Endothelial cell of umbilical vein (primary cell): Measurements from ENCODE around the gene DDX10. TPM values are rescaled to one million over a fixed set of nuclear protein-coding genes. Genes with fewer than 3 reads are reported as not detected.

ENCODE experiments used
- BruUV-seq: library from RNA; stranded (reverse); fragments of 400-500 nt; replicated peaks from 2 replicates; lab custom pipeline; 2021; lab: Mats Ljungman, UMichigan
- CTCF ChIA-PET: fragments of 300-600, 350-600 bp; sonication (Branson Sonifier 250); formaldehyde crosslinking; loops from one replicate; lab custom pipeline; 2021; ENCODE audit warnings: antibody characterized with exemption, inconsistent platforms; lab: Charles Lee
- POLR2A ChIA-PET: fragments of 300-600, 350-600 bp; sonication (Branson Sonifier 250); formaldehyde crosslinking; loops from one replicate; lab custom pipeline; 2021; ENCODE audit warnings: antibody characterized with exemption, inconsistent platforms; lab: Charles Lee
- DNase-seq: peaks from one replicate; pipeline ENCODE4 v3.0.0-alpha.2; 2011; ENCODE audit warnings: low read depth, low spot score
- FAIRE-seq: peaks from 2 replicates; lab custom pipeline; 2011; peaks lifted over from hg19 to GRCh38; lab: Jason Lieb, UNC
- H2AFZ ChIP-seq: 2 replicates; pipeline ENCODE4 v1.6.0; 2012; ENCODE audit warnings: low read depth, low read length, control low read depth, inconsistent platforms
- H3K27ac ChIP-seq: 2 replicates; pipeline ENCODE4 v1.5.1; 2011; ENCODE audit warnings: low read depth, mild to moderate bottlenecking, control low read depth, low read length, moderate library complexity; ENCODE audit not compliant: insufficient read depth
- H3K27me3 ChIP-seq, 2 experiments: 2 replicates each; pipeline versions ENCODE4 v1.6.0 to v1.6.1; 2011; ENCODE audit warnings: low read length in 2 of 2, mixed read lengths in 1 of 2; ENCODE audit not compliant: control insufficient read depth in 2 of 2, insufficient read depth in 2 of 2
- H3K36me3 ChIP-seq, 2 experiments: 2 replicates in 1 of 2; 3 replicates in 1 of 2; pipeline ENCODE4 v1.5.1; 2011; ENCODE audit warnings: low read length in 2 of 2, mild to moderate bottlenecking in 1 of 2, moderate library complexity in 1 of 2; ENCODE audit not compliant: control insufficient read depth in 2 of 2, insufficient read depth in 2 of 2; ENCODE audit errors: extremely low read depth in 1 of 2
- H3K4me1 ChIP-seq: 3 replicates; pipeline ENCODE4 v1.5.1; 2011; ENCODE audit warnings: mild to moderate bottlenecking, low read length; ENCODE audit not compliant: control insufficient read depth, insufficient read depth; ENCODE audit errors: extremely low read depth
- H3K4me2 ChIP-seq: 2 replicates; pipeline ENCODE4 v1.6.1; 2011; ENCODE audit warnings: low read length, control low read depth, mixed read lengths; ENCODE audit not compliant: insufficient read depth
- H3K4me3 ChIP-seq, 3 experiments: fragments of 200-600 bp in 1 of 3; sonication (generic), shearing (Covaris generic) in 1 of 3; replicated peaks in 1 of 3; 2 replicates each; pipeline ENCODE4 v1.5.1; 2011 to 2016; ENCODE audit warnings: control low read depth in 3 of 3, low read length in 3 of 3, mild to moderate bottlenecking in 2 of 3, inconsistent platforms in 1 of 3, low read depth in 1 of 3, moderate library complexity in 1 of 3; ENCODE audit not compliant: insufficient read depth in 1 of 3
- H3K79me2 ChIP-seq: 2 replicates; pipeline ENCODE4 v1.6.0; 2012; ENCODE audit warnings: low read length, inconsistent platforms; ENCODE audit not compliant: control insufficient read depth, insufficient read depth
- H3K9ac ChIP-seq: replicated peaks from 2 replicates; pipeline ENCODE3; 2011; ENCODE audit warnings: low read length, control low read depth; ENCODE audit not compliant: insufficient read depth; ENCODE audit errors: extremely low read depth
- H3K9me1 ChIP-seq: replicated peaks from 3 replicates; pipeline ENCODE4 v1.6.0; 2011; ENCODE audit warnings: mild to moderate bottlenecking, low read length; ENCODE audit not compliant: control insufficient read depth, insufficient read depth; ENCODE audit errors: extremely low read depth
- H3K9me3 ChIP-seq: replicated peaks from 2 replicates; pipeline ENCODE4 v1.5.1; 2012; ENCODE audit warnings: low read length, inconsistent platforms; ENCODE audit not compliant: control insufficient read depth, insufficient read depth
- H4K20me1 ChIP-seq: replicated peaks from 2 replicates; pipeline ENCODE3; 2011; ENCODE audit warnings: mild to moderate bottlenecking, low read length; ENCODE audit not compliant: control insufficient read depth, insufficient read depth; ENCODE audit errors: extremely low read depth
- FOS ChIP-seq: IDR thresholded peaks from 2 replicates; pipeline ENCODE4 v1.6.1; 2011; ENCODE audit warnings: mild to moderate bottlenecking, low read length, moderate library complexity, borderline replicate concordance; ENCODE audit not compliant: insufficient read depth
- JUN ChIP-seq: IDR thresholded peaks from 2 replicates; pipeline ENCODE4 v1.6.1; 2011; ENCODE audit warnings: borderline replicate concordance, low read depth; ENCODE audit not compliant: insufficient read length, insufficient read depth
- POLR2A ChIP-seq: IDR thresholded peaks from 2 replicates; pipeline ENCODE4 v1.6.1; 2012; ENCODE audit warnings: low read depth, mild to moderate bottlenecking, control low read depth, low read length
- POLR2AphosphoS5 ChIP-seq: IDR thresholded peaks from 2 replicates; pipeline ENCODE4 v1.6.1; 2012; ENCODE audit warnings: low read depth, mild to moderate bottlenecking, control low read depth, low read length, moderate library complexity; ENCODE audit not compliant: insufficient read depth
- dilution Hi-C: fragments of 300-500 bp; cut with MboI; formaldehyde crosslinking; loops from one replicate; pipeline ENCODE4 v1.15.0; 2019; ENCODE audit warnings: low sequenced_read_pairs; ENCODE audit not compliant: extremely low pct_ligation_motif_present
- intact Hi-C: fragments of 100-400 bp; cut with micrococcal nuclease; formaldehyde crosslinking; loops from one replicate; pipeline ENCODE4 v1.10.0; 2022
- polyA plus RNA-seq, 4 experiments: library from polyadenylated mRNA; depleted of rRNA in 3 of 4; stranded (reverse) in 3 of 4; unstranded in 1 of 4; fragments of >200 nt; gene quantifications; 2 replicates each; pipeline versions ENCODE4 v1.2.1 to v1.2.3, GENCODE V29; 2011 to 2012; ENCODE audit warnings: missing spikeins in 1 of 4
- total RNA-seq: library from RNA; stranded (reverse); gene quantifications from 2 replicates; pipeline ENCODE4 v1.2.3, GENCODE V29; 2021
- TF ChIP-seq, protein P1 (sequence below): IDR thresholded peaks from 2 replicates; pipeline ENCODE4 v1.6.1; 2011; ENCODE audit not compliant: insufficient read depth, insufficient read length
- TF ChIP-seq, protein P2 (sequence below), 2 donors: IDR thresholded peaks; 1 replicate in 1 of 2; 2 replicates in 1 of 2; pipeline ENCODE4 v1.5.1; 2011; ENCODE audit warnings: low read length in 2 of 2, mild to moderate bottlenecking in 2 of 2, moderate library complexity in 2 of 2, control low read depth in 1 of 2, inconsistent platforms in 1 of 2, low read depth in 1 of 2; ENCODE audit not compliant: insufficient read depth in 1 of 2; ENCODE audit errors: extremely low read depth in 1 of 2

The DDX10 gene
- total and polyA plus RNA-seq, 2 donors (not counting 3 experiments of a cell fraction or from before 2014, with no cell fraction given): 29.8 to 35.2 TPM

DNA sequence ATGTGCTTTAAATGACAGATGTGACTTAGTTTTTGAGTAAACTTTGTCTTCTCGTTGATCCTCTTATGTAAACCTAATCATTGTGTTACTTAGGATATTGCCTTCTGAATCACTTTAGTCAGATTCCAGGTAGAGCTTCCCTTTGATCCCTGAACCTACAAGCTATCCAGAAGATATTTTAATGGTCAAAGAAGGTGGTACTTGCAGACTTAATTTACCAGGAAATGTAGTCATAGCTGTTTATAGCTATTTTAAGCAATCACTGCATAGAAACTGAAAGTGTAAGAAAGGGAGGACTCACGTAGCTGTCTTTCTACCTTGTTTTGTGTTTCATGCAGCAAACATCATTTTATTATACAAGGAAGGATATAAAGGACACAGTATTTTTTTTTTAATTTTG is 189.5 kb downstream of the DDX10 start:
- Histone ChIP-seq H4K20me1 (no peaks in the 10 kb centered on the region), H3K9ac (peak overlapping the region; percentile 67), H3K27me3 (no peaks in the 10 kb centered on the region), H3K9me3 (no peaks in the 10 kb centered on the region), H3K9me1 (no peaks in the 10 kb centered on the region), H3K4me3 (peak overlapping the region in 2 of 3 experiments; percentile 56 to 71), H2AFZ (no peak overlapping the region), H3K79me2 (peaks cover 1% of the 10 kb centered on the region), H3K27ac (peak overlapping the region; percentile 70), H3K36me3 (no peaks in the 10 kb centered on the region), H3K4me1 (peaks cover 32% of the 10 kb centered on the region), H3K4me2 (peak overlapping the region; percentile 96)
- no TSS peak for BruUV-seq
- FAIRE-seq (no peak), DNase-seq (peak; percentile 71)
- intact Hi-C loops: loop anchor here (2.0 kb wide), 1 partner anchor 16 kb away; no protein-coding TSS in a partner anchor
- peak; percentile 5 for TF ChIP-seq FOS
- TF ChIP-seq POLR2AphosphoS5: no peak
- ChIA-PET POLR2A (no interaction called here), CTCF (interaction anchor here (0.9 to 3.3 kb wide), 15 partner anchors 9 to 843 kb away, joined by 3 to 33 read pairs (median 5); no protein-coding TSS in a partner anchor)
- dilution Hi-C loops: no loop called here

- dilution Hi-C loops: no loop called here
- H3K9me1 ChIP-seq: no peaks in the 10 kb centered on the region
- H3K4me1 ChIP-seq: peaks cover 32% of the 10 kb centered on the region
- peak overlapping the region; percentile 87 for H3K27ac ChIP-seq
- peaks cover 1% of the 10 kb centered on the region for H3K79me2 ChIP-seq
- H3K9ac ChIP-seq: peak overlapping the region; percentile 65
- peak overlapping the region; percentile 6 for H2AFZ ChIP-seq
- BruUV-seq: no TSS peak
- peak; percentile 95 for DNase-seq
- no peaks in the 10 kb centered on the region for H3K36me3 ChIP-seq
- FAIRE-seq: peak; percentile 86
- H3K4me3 ChIP-seq: no peak overlapping the region
- ChIA-PET POLR2A (interaction anchor here (0.8 kb wide), 1 partner anchor 114 kb away, joined by 12 read pairs; no protein-coding TSS in a partner anchor), CTCF (interaction anchor here (0.7 to 1.6 kb wide), 7 partner anchors 9 to 159 kb away, joined by 3 to 8 read pairs (median 3); no protein-coding TSS in a partner anchor)
- no peaks in the 10 kb centered on the region for H4K20me1 ChIP-seq
- no peaks in the 10 kb centered on the region for H3K27me3 ChIP-seq
- H3K4me2 ChIP-seq: peak overlapping the region; percentile 64
- TF ChIP-seq FOS: no peak
- peak; percentile 39 for TF ChIP-seq JUN
- TF ChIP-seq, protein P1, sequence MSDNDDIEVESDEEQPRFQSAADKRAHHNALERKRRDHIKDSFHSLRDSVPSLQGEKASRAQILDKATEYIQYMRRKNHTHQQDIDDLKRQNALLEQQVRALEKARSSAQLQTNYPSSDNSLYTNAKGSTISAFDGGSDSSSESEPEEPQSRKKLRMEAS: no peak
- TF ChIP-seq, protein P2, sequence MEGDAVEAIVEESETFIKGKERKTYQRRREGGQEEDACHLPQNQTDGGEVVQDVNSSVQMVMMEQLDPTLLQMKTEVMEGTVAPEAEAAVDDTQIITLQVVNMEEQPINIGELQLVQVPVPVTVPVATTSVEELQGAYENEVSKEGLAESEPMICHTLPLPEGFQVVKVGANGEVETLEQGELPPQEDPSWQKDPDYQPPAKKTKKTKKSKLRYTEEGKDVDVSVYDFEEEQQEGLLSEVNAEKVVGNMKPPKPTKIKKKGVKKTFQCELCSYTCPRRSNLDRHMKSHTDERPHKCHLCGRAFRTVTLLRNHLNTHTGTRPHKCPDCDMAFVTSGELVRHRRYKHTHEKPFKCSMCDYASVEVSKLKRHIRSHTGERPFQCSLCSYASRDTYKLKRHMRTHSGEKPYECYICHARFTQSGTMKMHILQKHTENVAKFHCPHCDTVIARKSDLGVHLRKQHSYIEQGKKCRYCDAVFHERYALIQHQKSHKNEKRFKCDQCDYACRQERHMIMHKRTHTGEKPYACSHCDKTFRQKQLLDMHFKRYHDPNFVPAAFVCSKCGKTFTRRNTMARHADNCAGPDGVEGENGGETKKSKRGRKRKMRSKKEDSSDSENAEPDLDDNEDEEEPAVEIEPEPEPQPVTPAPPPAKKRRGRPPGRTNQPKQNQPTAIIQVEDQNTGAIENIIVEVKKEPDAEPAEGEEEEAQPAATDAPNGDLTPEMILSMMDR (IDR thresholded peaks at IDR 0.05; ENCODE audit: extremely low read depth in 1 of 2, insufficient read depth in 1 of 2, low read depth in 1 of 2, low read length in 2 of 2): no peak
- TF ChIP-seq POLR2A: no peak
- intact Hi-C loops: loop anchor here (1.0 kb wide), 2 partner anchors 13 to 32 kb away; no protein-coding TSS in a partner anchor
- no peaks in the 10 kb centered on the region for H3K9me3 ChIP-seq
Observed at GRCh38 chr11:108857382-108857781, 192.5 kb downstream of the DDX10 start.
